CD14-positive monocyte (primary cell): ENCODE data around the gene CDK19. TPM values are rescaled to one million over a fixed set of nuclear protein-coding genes. Genes with fewer than 3 reads are reported as not detected.
"Not testable (repeated sequence)": the region's sequence is repeated elsewhere in the genome, so short reads cannot be mapped to it uniquely, and the experiment has no call there.

ENCODE experiments used
- DNase-seq, 3 donors: peaks; one replicate each; pipeline ENCODE4 v3.0.0-alpha.2; 2011 to 2022
- H2AFZ ChIP-seq: 2 replicates; pipeline ENCODE4 v1.6.0; 2012; ENCODE audit warnings: mild to moderate bottlenecking, low read depth, low read length, inconsistent platforms; ENCODE audit not compliant: insufficient read depth, poor library complexity, severe bottlenecking
- H3K27ac ChIP-seq, 2 donors: 1 replicate in 1 of 2; 2 replicates in 1 of 2; pipeline ENCODE4 v1.5.1; 2012 to 2013; ENCODE audit warnings: low read length in 2 of 2, control low read depth in 1 of 2, inconsistent platforms in 1 of 2, low read depth in 1 of 2, mild to moderate bottlenecking in 1 of 2
- H3K27me3 ChIP-seq, 2 donors: one replicate each; pipeline versions ENCODE4 v1.6.0 to v1.6.1; 2011 to 2013; ENCODE audit warnings: low read length in 2 of 2; ENCODE audit not compliant: control insufficient read depth in 2 of 2, insufficient read depth in 2 of 2
- H3K36me3 ChIP-seq, 2 donors: replicated peaks in 1 of 2; 1 replicate in 1 of 2; 2 replicates in 1 of 2; pipeline versions ENCODE4 v1.5.1 to v1.6.1; 2012 to 2013; ENCODE audit warnings: low read length in 2 of 2, control low read depth in 1 of 2, inconsistent platforms in 1 of 2, mild to moderate bottlenecking in 1 of 2; ENCODE audit not compliant: insufficient read depth in 2 of 2, control insufficient read depth in 1 of 2
- H3K4me1 ChIP-seq, 2 donors: 1 replicate in 1 of 2; 2 replicates in 1 of 2; pipeline versions ENCODE4 v1.5.1 to v1.6.1; 2012 to 2013; ENCODE audit warnings: low read length in 2 of 2, control low read depth in 1 of 2, inconsistent platforms in 1 of 2, mild to moderate bottlenecking in 1 of 2, moderate library complexity in 1 of 2; ENCODE audit not compliant: insufficient read depth in 2 of 2, control insufficient read depth in 1 of 2
- H3K4me2 ChIP-seq: replicated peaks from 2 replicates; pipeline ENCODE3; 2012; ENCODE audit warnings: low read length, moderate library complexity, mild to moderate bottlenecking; ENCODE audit not compliant: poor library complexity, severe bottlenecking; ENCODE audit errors: extremely low read depth
- H3K4me3 ChIP-seq, 3 experiments: fragments of 200-600 bp in 1 of 3; sonication (generic) in 1 of 3; replicated peaks in 1 of 3; 1 replicate in 2 of 3; 2 replicates in 1 of 3; pipeline ENCODE4 v1.5.1; 2011 to 2013; ENCODE audit warnings: low read length in 3 of 3, mild to moderate bottlenecking in 3 of 3, control low read depth in 2 of 3, low read depth in 2 of 3, inconsistent platforms in 1 of 3, moderate library complexity in 1 of 3
- H3K79me2 ChIP-seq: 2 replicates; pipeline ENCODE4 v1.6.0; 2012; ENCODE audit warnings: mild to moderate bottlenecking, control low read depth, inconsistent platforms, low read length, moderate library complexity; ENCODE audit not compliant: insufficient read depth
- H3K9ac ChIP-seq: 2 replicates; pipeline ENCODE4 v1.6.0; 2017; ENCODE audit warnings: low read length, mild to moderate bottlenecking; ENCODE audit not compliant: insufficient read depth, poor library complexity, severe bottlenecking
- H3K9me3 ChIP-seq, 2 donors: replicated peaks in 1 of 2; 1 replicate in 1 of 2; 2 replicates in 1 of 2; pipeline versions ENCODE4 v1.5.1 to v1.6.1; 2012 to 2013; ENCODE audit warnings: low read length in 2 of 2, control low read depth in 1 of 2; ENCODE audit not compliant: control insufficient read depth in 1 of 2, insufficient read depth in 1 of 2
- H4K20me1 ChIP-seq: 2 replicates; pipeline ENCODE4 v1.6.0; 2012; ENCODE audit warnings: mild to moderate bottlenecking, low read length, control low read depth, moderate library complexity; ENCODE audit not compliant: insufficient read depth
- H3K27ac Mint-ChIP-seq, 7 donors: one replicate each; pipeline ENCODE4 v1.8.0; 2020; ENCODE audit warnings: mild to moderate bottlenecking in 7 of 7, mixed read lengths in 7 of 7, moderate library complexity in 6 of 7, inconsistent platforms in 2 of 7
- H3K27me3 Mint-ChIP-seq, 3 donors: one replicate each; pipeline ENCODE4 v1.8.0; 2021 to 2022; ENCODE audit warnings: low read depth in 3 of 3, mild to moderate bottlenecking in 3 of 3, mixed read lengths in 3 of 3, moderate library complexity in 3 of 3, inconsistent platforms in 1 of 3
- H3K36me3 Mint-ChIP-seq, 2 donors: one replicate each; pipeline ENCODE4 v1.8.0; 2020; ENCODE audit warnings: mixed read lengths in 2 of 2, inconsistent platforms in 1 of 2, mild to moderate bottlenecking in 1 of 2
- H3K4me1 Mint-ChIP-seq: one replicate; pipeline ENCODE4 v1.8.0; 2020; ENCODE audit warnings: mild to moderate bottlenecking, mixed read lengths
- H3K4me3 Mint-ChIP-seq, 2 donors: one replicate each; pipeline ENCODE4 v1.8.0; 2020; ENCODE audit warnings: mild to moderate bottlenecking in 2 of 2, mixed read lengths in 2 of 2, moderate library complexity in 1 of 2
- H3K9me3 Mint-ChIP-seq, 7 donors: one replicate each; pipeline ENCODE4 v1.8.0; 2020 to 2022; ENCODE audit warnings: mixed read lengths in 7 of 7, mild to moderate bottlenecking in 6 of 7, moderate library complexity in 6 of 7, inconsistent platforms in 2 of 7
- CTCF ChIP-seq: fragments of 200-600 bp; IDR thresholded peaks from one replicate; pipeline ENCODE4 v1.8.0; 2022; ENCODE audit warnings: antibody characterized with exemption, mild to moderate bottlenecking
- WGBS: methylation state at CpG from one replicate; pipeline ENCODE4 v1.1.5; 2013; ENCODE audit warnings: missing lambda C conversion rate; ENCODE audit not compliant: insufficient coverage; 5-methylcytosine and 5-hydroxymethylcytosine counted together
- intact Hi-C, 2 donors: fragments of 100-400 bp; cut with micrococcal nuclease; formaldehyde crosslinking; loops; one replicate each; pipeline versions ENCODE4 v1.15.0 to v1.15.1; 2023
- polyA plus RNA-seq, 3 donors: library from polyadenylated mRNA; depleted of rRNA in 1 of 3; unstranded in 2 of 3; stranded (reverse) in 1 of 3; fragments of 300-500 nt in 2 of 3; fragments of >200 nt in 1 of 3; fragmentation: Illumina TruSeq in 2 of 3; gene quantifications; 1 replicate in 2 of 3; 2 replicates in 1 of 3; pipeline ENCODE4 v1.2.3, GENCODE V29; 2012 to 2021

CDK19 gene
- polyA plus RNA-seq, 3 donors: 2.7 to 12.0 (median 3.9) TPM

- TF ChIP-seq CTCF: no peak
- peaks cover 0 to under 1% of the 10 kb centered on the region in 2 donors for H3K36me3 Mint-ChIP-seq
- no peaks in the 10 kb centered on the region for H3K79me2 ChIP-seq
- intact Hi-C loops: no loop called here
- peaks cover 0 to 1% (median 0%) of the 10 kb centered on the region in 7 donors for H3K9me3 Mint-ChIP-seq
- no CpG with 5 or more reads among the region's 4 CpGs for WGBS
- H3K4me2 ChIP-seq: no peak overlapping the region
- H3K27me3 Mint-ChIP-seq: peaks cover 0 to 2% (median 0%) of the 10 kb centered on the region in 3 donors
- no peaks in the 10 kb centered on the region for H3K27me3 ChIP-seq
- H3K27ac Mint-ChIP-seq: no peak overlapping the region
- no peak overlapping the region for H3K4me3 ChIP-seq
- no peaks in the 10 kb centered on the region for H4K20me1 ChIP-seq
- H3K9me3 ChIP-seq: no peaks in the 10 kb centered on the region
- H3K4me1 Mint-ChIP-seq: peaks cover 19% of the 10 kb centered on the region
- H3K36me3 ChIP-seq: no peaks in the 10 kb centered on the region
- no peak overlapping the region for H2AFZ ChIP-seq
- DNase-seq: no peak
- no peak overlapping the region for H3K9ac ChIP-seq
- peaks cover 8 to 22% of the 10 kb centered on the region in 2 donors for H3K4me1 ChIP-seq
- no peak overlapping the region for H3K27ac ChIP-seq
- H3K4me3 Mint-ChIP-seq: no peak overlapping the region
Measured at GRCh38 chr6:110849781-110850180, 34.5 kb upstream of the CDK19 start.

GRCh38 chr6:110841266-110841665 lies 26.0 kb upstream of the CDK19 start:
- Mint-ChIP-seq H3K27ac (peak overlapping the region in 2 of 7 donors; percentile 34 to 78), H3K4me1 (peaks cover 10% of the 10 kb centered on the region), H3K36me3 (peaks cover 0 to 4% of the 10 kb centered on the region in 2 donors), H3K9me3 (no peaks in the 10 kb centered on the region), H3K4me3 (peak overlapping the region; percentile 54 to 83), H3K27me3 (peaks cover 0 to 2% (median 2%) of the 10 kb centered on the region in 3 donors)
- Histone ChIP-seq H3K27ac (no peak overlapping the region), H3K9me3 (no peaks in the 10 kb centered on the region), H3K4me3 (peak overlapping the region in 1 of 3 experiments; percentile 39), H3K27me3 (no peaks in the 10 kb centered on the region), H3K4me2 (peak overlapping the region; percentile 26), H3K4me1 (peaks cover 7 to 8% of the 10 kb centered on the region in 2 donors), H2AFZ (no peak overlapping the region), H3K36me3 (no peaks in the 10 kb centered on the region), H3K9ac (no peak overlapping the region), H3K79me2 (no peaks in the 10 kb centered on the region), H4K20me1 (no peaks in the 10 kb centered on the region)
- WGBS: no CpG with 5 or more reads among the region's 6 CpGs
- peak in 2 of 3 donors; percentile 23 to 49 for DNase-seq
- intact Hi-C loops: no loop called here
- no peak for TF ChIP-seq CTCF

GRCh38 chr6:110835751-110836150 lies 20.5 kb upstream of the CDK19 start:
- intact Hi-C loops, H3K9ac ChIP-seq, H3K4me2 ChIP-seq, H3K36me3 Mint-ChIP-seq, H4K20me1 ChIP-seq, H3K27ac ChIP-seq, H3K27me3 Mint-ChIP-seq, H3K9me3 ChIP-seq, H3K9me3 Mint-ChIP-seq, H3K4me3 Mint-ChIP-seq, H3K27ac Mint-ChIP-seq, H3K4me3 ChIP-seq, H3K79me2 ChIP-seq, H3K4me1 Mint-ChIP-seq, H2AFZ ChIP-seq, DNase-seq, H3K36me3 ChIP-seq, H3K27me3 ChIP-seq, H3K4me1 ChIP-seq: not testable (repeated sequence)
- no CpG with 5 or more reads among the region's 5 CpGs for WGBS
